Colonic mucosa (tissue), 4 donors: ENCODE data around the gene TCERG1L. TPM values are rescaled to one million over a fixed set of nuclear protein-coding genes. Genes with fewer than 3 reads are reported as not detected.
"Not testable (repeated sequence)": the region's sequence is repeated elsewhere in the genome, so short reads cannot be mapped to it uniquely, and the experiment has no call there.

Experiments
- DNase-seq: peaks from one replicate; pipeline ENCODE4 v3.0.0-alpha.2; 2020
- H3K27ac ChIP-seq: fragments of 200-600 bp; one replicate; pipeline ENCODE4 v1.8.0; 2021
- H3K27me3 ChIP-seq: fragments of 200-600 bp; one replicate; pipeline ENCODE4 v1.8.0; 2021
- H3K36me3 ChIP-seq: fragments of 200-600 bp; one replicate; pipeline ENCODE4 v1.8.0; 2021
- H3K4me1 ChIP-seq: fragments of 200-600 bp; one replicate; pipeline ENCODE4 v1.8.0; 2021; ENCODE audit warnings: mild to moderate bottlenecking
- H3K4me3 ChIP-seq: fragments of 200-600 bp; one replicate; pipeline ENCODE4 v1.8.0; 2021
- H3K9ac ChIP-seq, 2 donors: one replicate each; pipeline ENCODE4 v1.7.0; 2013; ENCODE audit warnings: control low read depth in 2 of 2, low read depth in 2 of 2, low read length in 2 of 2
- H3K9me3 ChIP-seq: fragments of 200-600 bp; one replicate; pipeline ENCODE4 v1.8.0; 2021
- intact Hi-C: fragments of 100-400 bp; cut with DNase I; formaldehyde crosslinking; loops from one replicate; pipeline ENCODE4 v1.14.1; 2022
- total RNA-seq, 2 donors: library from RNA; stranded (reverse); fragmentation: NEBNext Ultra II Directional in 1 of 2; extraction: Animal tissue kit (Norgen Biotek cat#: 25700) in 1 of 2; gene quantifications; one replicate each; pipeline ENCODE4 v1.2.1, GENCODE V29; 2021
- TF ChIP-seq, protein P1 (sequence below): fragments of 200-600 bp; IDR thresholded peaks from one replicate; pipeline ENCODE4 v1.8.0; 2022; ENCODE audit warnings: antibody characterized with exemption, mild to moderate bottlenecking
- donor health status: healthy.
- donor health status: DM: no; HTN: no; CAD: no.
- donor health status: DM: no; HTN: no; CAD: no.

The TCERG1L gene
- total RNA-seq, 2 donors from 2014 or later = not detected

DNA sequence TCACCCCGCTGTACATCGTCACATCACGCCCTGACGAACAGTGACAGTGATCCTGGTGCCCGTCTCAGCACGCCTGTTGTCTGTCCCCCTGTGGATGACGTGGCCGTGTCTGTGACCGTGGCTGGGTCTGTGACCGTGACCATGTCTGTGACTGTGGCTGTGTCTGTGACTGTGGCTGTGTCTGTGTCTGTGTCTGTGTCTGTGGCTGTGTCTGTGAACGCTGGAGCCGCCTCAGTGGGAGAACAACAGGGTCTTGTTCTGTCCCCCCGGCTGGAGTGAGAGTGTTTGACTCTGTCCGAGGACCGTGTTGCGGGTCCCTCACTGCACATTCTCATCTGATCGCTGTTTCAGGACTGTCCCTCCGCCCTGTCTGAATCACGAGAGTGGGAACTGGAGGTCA, 202.2 kb downstream of the TCERG1L start:
- no peaks in the 10 kb centered on the region for H3K4me1 ChIP-seq

DNA sequence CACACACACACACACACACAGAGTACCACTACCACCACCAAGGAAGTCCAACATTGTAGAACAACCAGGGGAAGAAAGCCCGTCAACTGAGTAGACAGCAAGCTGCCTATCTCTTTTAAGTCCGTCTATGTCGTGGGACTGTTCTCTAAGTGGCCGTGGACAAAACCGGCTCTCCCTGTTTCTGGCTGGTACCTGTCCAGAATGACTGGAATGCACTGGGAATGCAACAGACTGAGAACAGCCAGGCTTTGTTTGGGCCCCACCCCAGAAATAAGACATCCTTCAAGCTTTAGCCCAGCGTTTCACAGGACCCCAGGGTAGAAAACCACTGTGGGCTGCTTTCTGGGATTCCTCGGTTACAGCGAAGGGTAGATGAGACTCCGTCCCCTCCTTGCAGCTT, 203.6 kb downstream of the TCERG1L start:
- Histone ChIP-seq H3K9me3 (no peaks in the 10 kb centered on the region), H3K4me3 (no peak overlapping the region), H3K36me3 (no peaks in the 10 kb centered on the region), H3K27ac (no peak overlapping the region), H3K4me1 (no peaks in the 10 kb centered on the region), H3K9ac (no peak overlapping the region), H3K27me3 (no peaks in the 10 kb centered on the region)
- intact Hi-C loops = no loop called here
- no peak for DNase-seq
- TF ChIP-seq, protein P1, sequence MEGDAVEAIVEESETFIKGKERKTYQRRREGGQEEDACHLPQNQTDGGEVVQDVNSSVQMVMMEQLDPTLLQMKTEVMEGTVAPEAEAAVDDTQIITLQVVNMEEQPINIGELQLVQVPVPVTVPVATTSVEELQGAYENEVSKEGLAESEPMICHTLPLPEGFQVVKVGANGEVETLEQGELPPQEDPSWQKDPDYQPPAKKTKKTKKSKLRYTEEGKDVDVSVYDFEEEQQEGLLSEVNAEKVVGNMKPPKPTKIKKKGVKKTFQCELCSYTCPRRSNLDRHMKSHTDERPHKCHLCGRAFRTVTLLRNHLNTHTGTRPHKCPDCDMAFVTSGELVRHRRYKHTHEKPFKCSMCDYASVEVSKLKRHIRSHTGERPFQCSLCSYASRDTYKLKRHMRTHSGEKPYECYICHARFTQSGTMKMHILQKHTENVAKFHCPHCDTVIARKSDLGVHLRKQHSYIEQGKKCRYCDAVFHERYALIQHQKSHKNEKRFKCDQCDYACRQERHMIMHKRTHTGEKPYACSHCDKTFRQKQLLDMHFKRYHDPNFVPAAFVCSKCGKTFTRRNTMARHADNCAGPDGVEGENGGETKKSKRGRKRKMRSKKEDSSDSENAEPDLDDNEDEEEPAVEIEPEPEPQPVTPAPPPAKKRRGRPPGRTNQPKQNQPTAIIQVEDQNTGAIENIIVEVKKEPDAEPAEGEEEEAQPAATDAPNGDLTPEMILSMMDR = no peak

More for the DNA sequence above, 202.2 kb downstream of the TCERG1L start:
- no peak for DNase-seq
- Histone ChIP-seq H3K27me3 (no peaks in the 10 kb centered on the region), H3K4me3 (no peak overlapping the region), H3K9me3 (no peaks in the 10 kb centered on the region), H3K9ac (no peak overlapping the region), H3K27ac (no peak overlapping the region), H3K36me3 (no peaks in the 10 kb centered on the region)
- TF ChIP-seq, protein P1 = no peak
- intact Hi-C loops = no loop called here

DNA sequence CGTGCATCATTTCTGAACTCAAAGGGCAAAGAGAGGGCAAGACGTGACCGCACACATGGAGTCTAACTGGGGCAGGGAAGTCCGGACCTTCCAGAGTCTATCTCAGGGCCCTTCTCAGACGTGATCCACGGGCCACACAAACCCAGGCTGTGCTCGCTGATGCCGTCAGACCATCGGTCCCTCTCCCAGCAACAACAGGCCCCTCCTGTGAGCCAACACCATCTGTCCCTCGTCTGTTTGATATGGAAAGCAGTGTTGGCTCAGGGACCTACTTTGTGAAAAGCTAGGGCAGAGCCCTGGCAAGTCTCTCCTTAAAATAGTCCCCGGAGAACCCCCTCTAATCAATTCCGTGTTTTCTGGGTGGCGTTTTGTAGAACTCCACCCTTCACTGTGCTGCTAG, 208.8 kb downstream of the TCERG1L start:
- no peak for DNase-seq
- H3K36me3 ChIP-seq = no peaks in the 10 kb centered on the region
- H3K9me3 ChIP-seq = no peaks in the 10 kb centered on the region
- no peak overlapping the region for H3K27ac ChIP-seq
- no peak overlapping the region for H3K4me3 ChIP-seq
- no peak overlapping the region for H3K9ac ChIP-seq
- H3K4me1 ChIP-seq = no peaks in the 10 kb centered on the region
- intact Hi-C loops = no loop called here
- H3K27me3 ChIP-seq = no peaks in the 10 kb centered on the region
- TF ChIP-seq, protein P1 = no peak

DNA sequence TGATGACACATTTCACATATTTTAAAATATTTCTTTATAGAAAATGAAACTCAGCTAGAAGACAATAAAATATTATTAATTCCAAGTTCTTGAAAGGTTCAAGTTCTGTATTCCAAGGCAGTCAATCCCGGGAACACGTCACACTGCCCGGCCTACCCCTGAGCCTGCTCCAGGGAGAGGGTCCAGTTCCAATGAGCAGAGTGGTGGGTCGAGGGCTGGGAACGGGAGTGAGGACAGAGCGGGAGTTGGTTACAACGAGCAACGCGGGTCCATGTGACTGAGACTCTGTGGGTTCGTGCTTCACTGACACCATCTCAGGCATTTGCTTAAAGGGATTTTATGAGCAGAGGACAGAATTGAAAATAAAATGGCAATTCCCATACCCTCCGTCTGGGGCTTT, 209.4 kb downstream of the TCERG1L start:
- Histone ChIP-seq H3K36me3 (no peaks in the 10 kb centered on the region), H3K9me3 (no peaks in the 10 kb centered on the region), H3K4me3 (no peak overlapping the region), H3K4me1 (no peaks in the 10 kb centered on the region), H3K27me3 (no peaks in the 10 kb centered on the region), H3K9ac (no peak overlapping the region), H3K27ac (no peak overlapping the region)
- intact Hi-C loops = no loop called here
- DNase-seq = no peak
- TF ChIP-seq, protein P1 = no peak

DNA sequence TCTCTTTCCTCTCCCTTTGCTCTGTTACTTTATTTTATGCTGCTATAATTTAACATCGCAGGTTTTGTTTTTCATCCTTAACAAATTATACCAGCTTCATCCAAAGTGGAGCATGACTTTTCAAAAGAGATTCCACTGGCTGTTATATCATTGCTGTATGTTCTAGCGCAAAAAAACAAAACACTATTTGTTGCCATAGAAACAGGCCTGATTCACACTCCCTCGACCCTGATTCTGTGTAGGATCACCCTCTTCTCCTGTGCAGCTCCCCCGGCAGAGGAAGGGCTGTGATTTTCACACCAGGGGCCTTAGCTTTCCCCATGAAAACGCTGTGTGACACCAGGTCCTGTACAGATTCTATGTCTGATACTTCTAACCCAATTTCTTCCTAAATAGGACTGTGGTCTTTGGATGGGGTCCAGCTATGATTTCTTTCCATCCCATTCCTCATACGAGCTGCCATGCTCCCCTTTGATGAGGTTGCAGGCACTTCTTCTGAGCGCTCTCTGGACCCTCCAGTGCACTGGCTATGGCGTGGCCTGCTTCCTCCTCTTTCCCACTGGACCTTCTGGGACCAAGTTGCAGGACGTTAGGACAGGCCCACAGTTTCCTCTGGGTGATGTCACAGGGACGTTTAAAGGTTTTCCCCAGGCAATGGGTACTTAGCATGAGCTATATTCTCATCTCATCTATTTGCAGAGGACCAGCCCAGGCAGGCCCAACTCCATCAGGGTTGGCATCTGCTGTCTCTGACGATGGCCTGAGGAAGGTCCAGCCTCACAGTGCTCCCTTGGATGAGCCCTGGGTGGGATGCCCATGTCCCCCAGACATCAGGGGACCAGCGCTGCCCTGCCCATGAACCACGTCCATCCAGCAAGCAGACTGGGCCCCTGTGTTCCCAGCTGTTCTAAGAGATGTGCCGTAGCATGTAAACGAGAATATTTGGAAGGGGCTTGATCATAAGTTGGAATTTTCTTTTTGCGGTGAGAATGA, 210.8 kb downstream of the TCERG1L start:
- H3K9me3 ChIP-seq, H3K4me3 ChIP-seq, H3K36me3 ChIP-seq, H3K27ac ChIP-seq, H3K9ac ChIP-seq, H3K27me3 ChIP-seq, intact Hi-C loops, H3K4me1 ChIP-seq, DNase-seq: not testable (repeated sequence)
